ENCODE results near the gene PAPPA2. TPM values are rescaled to one million over a fixed set of nuclear protein-coding genes. Genes with fewer than 3 reads are reported as not detected.

The PAPPA2 gene
- total RNA-seq, 1 donor: 5.8 TPM

DNA sequence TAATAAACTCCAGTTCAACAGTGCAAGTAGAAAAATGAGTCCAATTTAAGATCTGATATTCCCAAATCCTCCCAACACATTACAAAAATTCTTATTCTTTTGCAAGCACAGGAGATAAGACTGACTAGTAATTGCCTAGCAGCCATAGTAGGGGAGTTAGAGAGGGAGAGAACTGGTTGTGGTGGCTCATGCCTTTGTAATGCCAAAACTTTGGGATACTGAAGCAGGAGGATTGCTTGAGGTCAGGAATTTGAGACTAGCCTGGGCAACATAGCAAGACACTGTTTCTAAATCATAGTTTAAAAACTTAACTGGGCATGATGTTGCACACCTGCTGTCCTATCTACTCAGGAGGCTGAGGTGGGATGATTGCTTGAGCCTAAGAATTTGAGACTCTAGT lies 26.7 kb upstream of the PAPPA2 start:
- TF ChIP-seq, protein P1, sequence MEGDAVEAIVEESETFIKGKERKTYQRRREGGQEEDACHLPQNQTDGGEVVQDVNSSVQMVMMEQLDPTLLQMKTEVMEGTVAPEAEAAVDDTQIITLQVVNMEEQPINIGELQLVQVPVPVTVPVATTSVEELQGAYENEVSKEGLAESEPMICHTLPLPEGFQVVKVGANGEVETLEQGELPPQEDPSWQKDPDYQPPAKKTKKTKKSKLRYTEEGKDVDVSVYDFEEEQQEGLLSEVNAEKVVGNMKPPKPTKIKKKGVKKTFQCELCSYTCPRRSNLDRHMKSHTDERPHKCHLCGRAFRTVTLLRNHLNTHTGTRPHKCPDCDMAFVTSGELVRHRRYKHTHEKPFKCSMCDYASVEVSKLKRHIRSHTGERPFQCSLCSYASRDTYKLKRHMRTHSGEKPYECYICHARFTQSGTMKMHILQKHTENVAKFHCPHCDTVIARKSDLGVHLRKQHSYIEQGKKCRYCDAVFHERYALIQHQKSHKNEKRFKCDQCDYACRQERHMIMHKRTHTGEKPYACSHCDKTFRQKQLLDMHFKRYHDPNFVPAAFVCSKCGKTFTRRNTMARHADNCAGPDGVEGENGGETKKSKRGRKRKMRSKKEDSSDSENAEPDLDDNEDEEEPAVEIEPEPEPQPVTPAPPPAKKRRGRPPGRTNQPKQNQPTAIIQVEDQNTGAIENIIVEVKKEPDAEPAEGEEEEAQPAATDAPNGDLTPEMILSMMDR (IDR thresholded peaks at IDR 0.05; ENCODE audit: extremely low read depth, low read depth, low read length): no peak
- no peaks in the 10 kb centered on the region for H3K4me1 ChIP-seq (ENCODE audit: insufficient read depth, low read length)

GRCh38 chr1:176440176-176440575 lies 22.8 kb upstream of the PAPPA2 start:
- Histone ChIP-seq H3K9me3 (ENCODE audit: low read depth, low read length) (no peaks in the 10 kb centered on the region), H3K4me3 (ENCODE audit: insufficient read depth, low read length) (no peak overlapping the region), H3K36me3 (ENCODE audit: insufficient read depth, low read length) (no peaks in the 10 kb centered on the region), H2AFZ (ENCODE audit: low read length) (no peak overlapping the region), H3K4me2 (ENCODE audit: insufficient read depth, low read length) (no peak overlapping the region), H3K27me3 (ENCODE audit: insufficient read depth, low read length) (no peaks in the 10 kb centered on the region), H3K79me2 (ENCODE audit: insufficient read depth, low read length) (no peaks in the 10 kb centered on the region), H4K20me1 (ENCODE audit: insufficient read depth, low read length) (no peaks in the 10 kb centered on the region), H3K4me1 (ENCODE audit: insufficient read depth, low read length) (no peaks in the 10 kb centered on the region), H3K27ac (ENCODE audit: low read depth, low read length) (no peak overlapping the region)
- DNase-seq (ENCODE audit: insufficient read length, low spot score, missing footprints): no peak
- TF ChIP-seq, protein P1 (IDR thresholded peaks at IDR 0.05; ENCODE audit: extremely low read depth, low read depth, low read length): no peak

More for the DNA sequence above, 26.7 kb upstream of the PAPPA2 start:
- no peak for DNase-seq (ENCODE audit: insufficient read length, low spot score, missing footprints)
- no peak overlapping the region for H2AFZ ChIP-seq (ENCODE audit: low read length)
- H4K20me1 ChIP-seq (ENCODE audit: insufficient read depth, low read length): no peaks in the 10 kb centered on the region
- no peaks in the 10 kb centered on the region for H3K27me3 ChIP-seq (ENCODE audit: insufficient read depth, low read length)
- no peaks in the 10 kb centered on the region for H3K36me3 ChIP-seq (ENCODE audit: insufficient read depth, low read length)
- no peak overlapping the region for H3K27ac ChIP-seq (ENCODE audit: low read depth, low read length)
- no peaks in the 10 kb centered on the region for H3K9me3 ChIP-seq (ENCODE audit: low read depth, low read length)
- H3K4me2 ChIP-seq (ENCODE audit: insufficient read depth, low read length): no peak overlapping the region
- H3K79me2 ChIP-seq (ENCODE audit: insufficient read depth, low read length): no peaks in the 10 kb centered on the region
- H3K4me3 ChIP-seq (ENCODE audit: insufficient read depth, low read length): no peak overlapping the region

DNA sequence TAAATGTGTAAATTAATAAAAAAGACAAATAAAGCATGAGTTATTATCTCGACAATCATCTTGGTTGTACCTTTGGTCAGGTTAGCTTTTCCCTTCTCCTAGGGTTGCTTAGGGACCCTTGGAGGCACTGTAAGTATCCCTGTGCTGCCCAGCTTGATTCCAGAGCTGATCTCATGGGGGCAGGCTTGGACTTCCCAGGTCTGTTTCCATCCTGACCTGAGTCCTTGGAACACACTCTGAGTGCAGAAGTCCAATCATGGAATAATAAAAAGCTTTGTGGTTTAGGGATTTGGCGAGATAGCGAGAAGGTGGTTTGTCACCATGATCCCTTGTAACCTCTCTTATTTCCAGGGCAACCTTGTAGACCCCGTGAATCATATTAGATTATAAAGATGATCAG lies 18.7 kb upstream of the PAPPA2 start:
- Histone ChIP-seq H4K20me1 (ENCODE audit: insufficient read depth, low read length) (no peaks in the 10 kb centered on the region), H3K27ac (ENCODE audit: low read depth, low read length) (no peak overlapping the region), H3K4me2 (ENCODE audit: insufficient read depth, low read length) (no peak overlapping the region), H3K4me1 (ENCODE audit: insufficient read depth, low read length) (no peaks in the 10 kb centered on the region), H3K27me3 (ENCODE audit: insufficient read depth, low read length) (no peaks in the 10 kb centered on the region), H2AFZ (ENCODE audit: low read length) (no peak overlapping the region), H3K9me3 (ENCODE audit: low read depth, low read length) (no peaks in the 10 kb centered on the region), H3K79me2 (ENCODE audit: insufficient read depth, low read length) (no peaks in the 10 kb centered on the region), H3K36me3 (ENCODE audit: insufficient read depth, low read length) (no peaks in the 10 kb centered on the region), H3K4me3 (ENCODE audit: insufficient read depth, low read length) (no peak overlapping the region)
- TF ChIP-seq, protein P1 (IDR thresholded peaks at IDR 0.05; ENCODE audit: extremely low read depth, low read depth, low read length): no peak
- no peak for DNase-seq (ENCODE audit: insufficient read length, low spot score, missing footprints)

- H3K27me3 ChIP-seq (ENCODE audit: insufficient read depth, low read length): no peaks in the 10 kb centered on the region
- no peak overlapping the region for H2AFZ ChIP-seq (ENCODE audit: low read length)
- DNase-seq (ENCODE audit: insufficient read length, low spot score, missing footprints): no peak
- no peaks in the 10 kb centered on the region for H3K36me3 ChIP-seq (ENCODE audit: insufficient read depth, low read length)
- no peak overlapping the region for H3K4me2 ChIP-seq (ENCODE audit: insufficient read depth, low read length)
- no peaks in the 10 kb centered on the region for H3K9me3 ChIP-seq (ENCODE audit: low read depth, low read length)
- TF ChIP-seq, protein P1 (IDR thresholded peaks at IDR 0.05; ENCODE audit: extremely low read depth, low read depth, low read length): no peak
- no peaks in the 10 kb centered on the region for H4K20me1 ChIP-seq (ENCODE audit: insufficient read depth, low read length)
- H3K4me3 ChIP-seq (ENCODE audit: insufficient read depth, low read length): no peak overlapping the region
- H3K4me1 ChIP-seq (ENCODE audit: insufficient read depth, low read length): no peaks in the 10 kb centered on the region
- no peaks in the 10 kb centered on the region for H3K79me2 ChIP-seq (ENCODE audit: insufficient read depth, low read length)
- no peak overlapping the region for H3K27ac ChIP-seq (ENCODE audit: low read depth, low read length)
These were observed 17.6 kb upstream of the PAPPA2 start for GRCh38 chr1:176445402-176445801.
